Loucy (cell line): Measurements from ENCODE around the gene RPL11.

ENCODE experiments used
- H2AFZ ChIP-seq: fragments of 200-600 bp; sonication (generic); 2 replicates; pipeline ENCODE4 v1.6.0; 2016; ENCODE audit warnings: antibody characterized with exemption, mild to moderate bottlenecking, low read length, moderate library complexity
- H3F3A ChIP-seq: fragments of 200-600 bp; 2 replicates; pipeline ENCODE4 v1.6.0; 2016; ENCODE audit warnings: antibody characterized with exemption, low read depth, mild to moderate bottlenecking
- H3K27me3 ChIP-seq: fragments of 200-600 bp; sonication (generic); 2 replicates; pipeline ENCODE4 v1.6.1; 2014; ENCODE audit warnings: low read length, mild to moderate bottlenecking; ENCODE audit not compliant: insufficient read depth, poor library complexity, severe bottlenecking
- H3K36me3 ChIP-seq: fragments of 200-600 bp; sonication (generic); 2 replicates; pipeline ENCODE4 v1.6.1; 2016; ENCODE audit warnings: low read length; ENCODE audit not compliant: insufficient read depth
- H3K4me1 ChIP-seq: fragments of 200-600 bp; sonication (generic); 2 replicates; pipeline ENCODE4 v1.5.1; 2014; ENCODE audit warnings: low read length, mild to moderate bottlenecking; ENCODE audit not compliant: insufficient read depth, poor library complexity, severe bottlenecking
- H3K4me2 ChIP-seq: fragments of 200-600 bp; sonication (generic); 2 replicates; pipeline ENCODE4 v1.6.0; 2014; ENCODE audit warnings: antibody characterized with exemption, low read length, low read depth, mild to moderate bottlenecking; ENCODE audit not compliant: poor library complexity, severe bottlenecking
- H3K4me3 ChIP-seq: fragments of 200-600 bp; sonication (generic); 2 replicates; pipeline ENCODE4 v1.5.1; 2014; ENCODE audit warnings: low read length, mild to moderate bottlenecking, mixed read lengths; ENCODE audit not compliant: poor library complexity, severe bottlenecking
- H3K79me2 ChIP-seq: fragments of 200-600 bp; sonication (generic); 2 replicates; pipeline ENCODE4 v1.6.1; 2014; ENCODE audit warnings: low read length; ENCODE audit not compliant: insufficient read depth
- H3K9ac ChIP-seq: fragments of 200-600 bp; sonication (generic); 2 replicates; pipeline ENCODE4 v1.6.0; 2014; ENCODE audit warnings: mild to moderate bottlenecking, low read depth, low read length, moderate library complexity; ENCODE audit not compliant: poor library complexity, severe bottlenecking
- H3K9me2 ChIP-seq: fragments of 200-600 bp; sonication (generic); replicated peaks from 2 replicates; pipeline ENCODE4 v1.6.1; 2016; ENCODE audit warnings: low read depth, low read length, mixed read lengths
- H3K9me3 ChIP-seq: fragments of 200-600 bp; sonication (generic); 2 replicates; pipeline ENCODE4 v1.6.1; 2014; ENCODE audit warnings: mild to moderate bottlenecking, antibody characterized with exemption, low read length, low read depth; ENCODE audit not compliant: insufficient read depth
- H4K20me1 ChIP-seq: fragments of 200-600 bp; sonication (generic); 2 replicates; pipeline ENCODE4 v1.6.0; 2014; ENCODE audit warnings: antibody characterized with exemption, low read length, mild to moderate bottlenecking; ENCODE audit not compliant: insufficient read depth, poor library complexity, severe bottlenecking
- CTCF ChIP-seq: fragments of 200-600 bp; sonication (generic); conservative IDR thresholded peaks from 2 replicates; pipeline ENCODE4 v1.5.1; 2014; ENCODE audit warnings: mild to moderate bottlenecking, antibody characterized with exemption, low read length
- EZH2phosphoT487 ChIP-seq: fragments of 200-600 bp; IDR thresholded peaks from 2 replicates; pipeline ENCODE4 v1.6.1; 2018; ENCODE audit warnings: antibody characterized with exemption, mild to moderate bottlenecking, moderate library complexity, borderline replicate concordance

Gene RPL11

DNA sequence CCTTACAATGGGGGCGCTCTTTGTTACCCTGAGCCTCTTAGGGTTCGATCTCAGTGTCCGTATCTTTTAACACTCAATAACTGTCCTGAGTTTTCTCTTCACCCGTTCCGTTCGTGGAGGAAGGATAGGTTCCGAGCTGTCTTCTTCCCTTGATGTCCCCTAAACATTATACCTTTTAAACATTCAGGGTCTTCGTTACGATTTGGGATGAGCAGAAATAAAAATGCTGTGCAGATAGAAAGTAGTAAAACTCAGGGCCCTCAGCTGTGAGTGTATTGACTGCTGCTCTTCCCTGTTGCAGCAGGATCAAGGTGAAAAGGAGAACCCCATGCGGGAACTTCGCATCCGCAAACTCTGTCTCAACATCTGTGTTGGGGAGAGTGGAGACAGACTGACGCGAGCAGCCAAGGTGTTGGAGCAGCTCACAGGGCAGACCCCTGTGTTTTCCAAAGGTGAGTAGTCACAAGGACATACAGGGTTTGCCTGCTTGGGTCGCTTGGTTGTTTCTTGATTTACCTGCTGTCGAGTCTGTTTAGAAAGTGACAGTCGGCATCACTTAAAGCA is 784 bp downstream of the RPL11 start:
- peaks cover 42% of the 10 kb centered on the region; the same call in 1 of the 2 replicates for H3K36me3 ChIP-seq
- H3F3A ChIP-seq = no peaks in the 10 kb centered on the region
- peak overlapping the region; percentile 83 for H3K4me2 ChIP-seq
- peak overlapping the region; percentile 92 for H3K9ac ChIP-seq
- no peak for TF ChIP-seq EZH2phosphoT487
- TF ChIP-seq CTCF = no peak
- peaks cover 59% of the 10 kb centered on the region for H3K79me2 ChIP-seq
- H3K27me3 ChIP-seq = peaks cover 8% of the 10 kb centered on the region
- H4K20me1 ChIP-seq = peaks cover 58% of the 10 kb centered on the region
- peaks cover 45% of the 10 kb centered on the region for H3K4me1 ChIP-seq
- no peak overlapping the region for H2AFZ ChIP-seq
- H3K9me2 ChIP-seq = no peaks in the 10 kb centered on the region
- peak overlapping the region; percentile 86 for H3K4me3 ChIP-seq
- no peaks in the 10 kb centered on the region for H3K9me3 ChIP-seq

- peaks cover 71% of the 10 kb centered on the region for H3K79me2 ChIP-seq
Observed at GRCh38 chr1:23693599-23693998, 2.0 kb downstream of the RPL11 start.

GRCh38 chr1:23694371-23694770 is 2.8 kb downstream of the RPL11 start:
- Histone ChIP-seq H2AFZ (no peak overlapping the region), H3K9ac (peak overlapping the region; percentile 92), H3K9me2 (no peaks in the 10 kb centered on the region), H3K4me2 (peak overlapping the region; percentile 83), H4K20me1 (peaks cover 78% of the 10 kb centered on the region), H3K27me3 (peaks cover 8% of the 10 kb centered on the region), H3F3A (no peaks in the 10 kb centered on the region), H3K79me2 (peaks cover 78% of the 10 kb centered on the region), H3K36me3 (peaks cover 62% of the 10 kb centered on the region; the same call in 1 of the 2 replicates), H3K4me3 (peak overlapping the region; percentile 86), H3K9me3 (no peaks in the 10 kb centered on the region), H3K4me1 (peaks cover 50% of the 10 kb centered on the region)
- no peak for TF ChIP-seq CTCF
- no peak for TF ChIP-seq EZH2phosphoT487

More at GRCh38 chr1:23693599-23693998, 2.0 kb downstream of the RPL11 start:
- H3F3A ChIP-seq = no peaks in the 10 kb centered on the region
- peak overlapping the region; percentile 92 for H3K9ac ChIP-seq
- no peak for TF ChIP-seq CTCF
- no peak for TF ChIP-seq EZH2phosphoT487
- peaks cover 70% of the 10 kb centered on the region for H4K20me1 ChIP-seq
- H3K9me2 ChIP-seq = no peaks in the 10 kb centered on the region
- peak overlapping the region; percentile 86 for H3K4me3 ChIP-seq
- no peaks in the 10 kb centered on the region for H3K9me3 ChIP-seq
- peak overlapping the region; percentile 83 for H3K4me2 ChIP-seq
- H3K4me1 ChIP-seq = peaks cover 50% of the 10 kb centered on the region
- H3K36me3 ChIP-seq = peaks cover 54% of the 10 kb centered on the region; the same call in 1 of the 2 replicates
- H2AFZ ChIP-seq = no peak overlapping the region
- peaks cover 8% of the 10 kb centered on the region for H3K27me3 ChIP-seq
